Activated CD8-positive, alpha-beta memory T cell treated with anti-CD3 and anti-CD28 coated beads, Interleukin-2, amount 50 U/mL, for 1 hour (primary cell): ENCODE results near the gene PCK2.
"Not testable (repeated sequence)": the region's sequence is repeated elsewhere in the genome, so short reads cannot be mapped to it uniquely, and the experiment has no call there.

Source experiments
- DNase-seq: peaks from one replicate; pipeline ENCODE4 v3.0.0-alpha.2; 2020; ENCODE audit errors: extremely low read depth

The PCK2 gene

GRCh38 chr14:24095271-24096068 is 1.4 kb downstream of the PCK2 start:
- DNase-seq, result no peak

GRCh38 chr14:24096545-24097181 is 2.6 kb downstream of the PCK2 start:
- no peak for DNase-seq

GRCh38 chr14:24098229-24098926 is 4.3 kb downstream of the PCK2 start:
- DNase-seq, result no peak

- no peak for DNase-seq
Measured at GRCh38 chr14:24098927-24099813, 5.1 kb downstream of the PCK2 start.

GRCh38 chr14:24100197-24100981 is 6.3 kb downstream of the PCK2 start:
- no peak for DNase-seq

GRCh38 chr14:24100982-24101494 is 6.9 kb downstream of the PCK2 start:
- no peak for DNase-seq

- no peak for DNase-seq
Measured at GRCh38 chr14:24102357-24103048, 8.4 kb downstream of the PCK2 start.

- DNase-seq, result no peak
Measured at GRCh38 chr14:24103451-24103850, 9.3 kb downstream of the PCK2 start.

- DNase-seq, result not testable (repeated sequence)
Measured at GRCh38 chr14:24105609-24106239, 11.6 kb downstream of the PCK2 start.

GRCh38 chr14:24106672-24107271 is 12.7 kb downstream of the PCK2 start:
- DNase-seq, result no peak

- no peak for DNase-seq
Measured at GRCh38 chr14:24108336-24108874, 14.3 kb downstream of the PCK2 start.

GRCh38 chr14:24110060-24110459 is 15.9 kb downstream of the PCK2 start:
- DNase-seq, result no peak

- no peak for DNase-seq
Measured at GRCh38 chr14:24110523-24110922, 16.4 kb downstream of the PCK2 start.

- no peak for DNase-seq
Measured at GRCh38 chr14:24113379-24113800, 19.3 kb downstream of the PCK2 start.

GRCh38 chr14:24113801-24114531 is 19.9 kb downstream of the PCK2 start:
- peak; percentile 53 for DNase-seq

GRCh38 chr14:24114532-24115421 is 20.7 kb downstream of the PCK2 start, which contains the start of the genes DCAF11 and NRL:
TSS of gene DCAF11 (plus strand) at chr14:24114777. CDS start at chr14:24115595, 818 bp downstream.
TSS of gene NRL (minus strand) at chr14:24114949. CDS start at chr14:24082848, 32,101 bp downstream.
- DNase-seq, result peak; percentile 99
